WTC11 (cell line): Measurements from ENCODE around the gene P2RX1. TPM values are rescaled to one million over a fixed set of nuclear protein-coding genes. Genes with fewer than 3 reads are reported as not detected.

ENCODE experiments used
- ATAC-seq: fragments of 200-7000 bp; cut with Tn5 transposase; 2 replicates; pipeline ENCODE4 v1.10.0; 2021; ENCODE audit warnings: mild to moderate bottlenecking, moderate library complexity
- CTCF ChIA-PET: fragments of 300-600 bp; sonication (Branson Sonifier 250); formaldehyde crosslinking; loops from one replicate; lab custom pipeline; 2021; ENCODE audit warnings: antibody characterized with exemption; lab: Charles Lee
- POLR2A ChIA-PET: fragments of 350-600 bp; sonication (Branson Sonifier 250); formaldehyde crosslinking; loops from one replicate; lab custom pipeline; 2021; ENCODE audit warnings: antibody characterized with exemption; lab: Charles Lee
- DNase-seq: peaks from one replicate; pipeline ENCODE4 v3.0.0; 2021; ENCODE audit warnings: low spot score
- H3K27ac Mint-ChIP-seq: 2 replicates; pipeline ENCODE4 v1.8.0; 2021; ENCODE audit warnings: mixed read lengths
- H3K27me3 Mint-ChIP-seq: 2 replicates; pipeline ENCODE4 v1.8.0; 2021; ENCODE audit warnings: low read depth, mild to moderate bottlenecking, moderate library complexity, mixed read lengths
- H3K36me3 Mint-ChIP-seq: 2 replicates; pipeline ENCODE4 v1.8.0; 2021; ENCODE audit warnings: mixed read lengths
- H3K4me1 Mint-ChIP-seq: 2 replicates; pipeline ENCODE4 v1.8.0; 2022; ENCODE audit warnings: mixed read lengths
- H3K4me3 Mint-ChIP-seq: 2 replicates; pipeline ENCODE4 v1.8.0; 2021; ENCODE audit warnings: mild to moderate bottlenecking, moderate library complexity, mixed read lengths
- H3K9me3 Mint-ChIP-seq: 2 replicates; pipeline ENCODE4 v1.8.0; 2021; ENCODE audit warnings: mixed read lengths
- ATF1 ChIP-seq: sonication (generic); formaldehyde crosslinking; IDR thresholded peaks from 2 replicates; pipeline ENCODE4 v1.8.1; 2023; ENCODE audit warnings: mild to moderate bottlenecking, moderate library complexity, missing genetic modification reagents
- E2F1 ChIP-seq: sonication (generic); formaldehyde crosslinking; IDR thresholded peaks from 2 replicates; pipeline ENCODE4 v1.8.0; 2022; ENCODE audit warnings: mild to moderate bottlenecking, missing genetic modification reagents
- EMX1 ChIP-seq: fragments of 250-450 bp; sonication (Bioruptor Pico); IDR thresholded peaks from 2 replicates; pipeline ENCODE4 v1.8.0; 2021; ENCODE audit warnings: mild to moderate bottlenecking
- FOXP4 ChIP-seq: sonication (generic); formaldehyde crosslinking; IDR thresholded peaks from 2 replicates; pipeline ENCODE4 v1.8.0; 2022; ENCODE audit warnings: mild to moderate bottlenecking, missing genetic modification reagents
- GABPB1 ChIP-seq: sonication (generic); formaldehyde crosslinking; IDR thresholded peaks from 2 replicates; pipeline ENCODE4 v1.8.1; 2023; ENCODE audit warnings: mild to moderate bottlenecking, missing genetic modification reagents
- JUN ChIP-seq: sonication (generic); formaldehyde crosslinking; IDR thresholded peaks from 2 replicates; pipeline ENCODE4 v1.8.0; 2023; ENCODE audit warnings: mild to moderate bottlenecking, missing genetic modification reagents
- MXD4 ChIP-seq: fragments of 250-450 bp; sonication (Bioruptor Pico); IDR thresholded peaks from 2 replicates; pipeline ENCODE4 v1.8.0; 2021; ENCODE audit warnings: mild to moderate bottlenecking, moderate library complexity, borderline replicate concordance
- MYBL2 ChIP-seq: sonication (generic); formaldehyde crosslinking; IDR thresholded peaks from 2 replicates; pipeline ENCODE4 v1.8.1; 2023; ENCODE audit warnings: mild to moderate bottlenecking, moderate library complexity, missing genetic modification reagents
- NR3C1 ChIP-seq: sonication (generic); formaldehyde crosslinking; conservative IDR thresholded peaks from 2 replicates; pipeline ENCODE4 v1.8.1; 2023; ENCODE audit warnings: low read depth, mild to moderate bottlenecking, missing genetic modification reagents
- SP1 ChIP-seq: sonication (generic); formaldehyde crosslinking; conservative IDR thresholded peaks from 2 replicates; pipeline ENCODE4 v1.8.1; 2022; ENCODE audit warnings: missing genetic modification reagents
- ZNF281 ChIP-seq: sonication (generic); formaldehyde crosslinking; IDR thresholded peaks from 2 replicates; pipeline ENCODE4 v1.8.0; 2023; ENCODE audit warnings: mild to moderate bottlenecking, missing genetic modification reagents
- ZNF317 ChIP-seq: sonication (generic); formaldehyde crosslinking; IDR thresholded peaks from 2 replicates; pipeline ENCODE4 v1.8.1; 2023; ENCODE audit warnings: low read depth, mild to moderate bottlenecking, moderate library complexity, missing genetic modification reagents, borderline replicate concordance
- ZNF396 ChIP-seq: fragments of 250-450 bp; sonication (Bioruptor Pico); IDR thresholded peaks from 2 replicates; pipeline ENCODE4 v1.8.0; 2021; ENCODE audit warnings: mild to moderate bottlenecking, moderate library complexity, borderline replicate concordance
- ZNF425 ChIP-seq: fragments of 250-450 bp; sonication (Bioruptor Pico); conservative IDR thresholded peaks from 2 replicates; pipeline ENCODE4 v1.9.0; 2021; ENCODE audit warnings: mild to moderate bottlenecking
- ZNF671 ChIP-seq: fragments of 250-450 bp; sonication (Bioruptor Pico); IDR thresholded peaks from 2 replicates; pipeline ENCODE4 v1.8.0; 2021; ENCODE audit warnings: mild to moderate bottlenecking
- total RNA-seq: library from RNA; stranded (reverse); gene quantifications from 3 replicates; pipeline ENCODE4 v1.2.3, GENCODE V29; 2021
- TF ChIP-seq, protein P1 (sequence below): sonication (generic); formaldehyde crosslinking; IDR thresholded peaks from 2 replicates; pipeline ENCODE4 v1.8.0; 2022; ENCODE audit warnings: mild to moderate bottlenecking, missing genetic modification reagents

P2RX1 gene
- total RNA-seq, 1 experiment from 2014 or later: 0.07 TPM

GRCh38 chr17:3889325-3890012, 26.8 kb downstream of the P2RX1 start (continued):
- TF ChIP-seq FOXP4 (CRISPR knock-in tag) (no peak), SP1 (CRISPR knock-in tag) (no peak), E2F1 (CRISPR knock-in tag) (no peak), NR3C1 (CRISPR knock-in tag) (no peak), MXD4 (CRISPR knock-in tag) (no peak)
- TF ChIP-seq, all 79 proteins: peak for 0

- DNase-seq (peak; percentile 57), ATAC-seq (no peak; the same call in 1 of the 2 replicates)
- CTCF ChIA-PET: interaction anchor here (1.0 to 2.7 kb wide), 4 partner anchors 15 to 45 kb away, joined by 3 to 7 read pairs (median 4); partner anchors contain the start of gene NCBP3
- Mint-ChIP-seq H3K9me3 (no peaks in the 10 kb centered on the region), H3K27ac (0 out of 2 replicates have a peak overlapping the region, but pooled peaks have one; percentile 27), H3K36me3 (0 out of 2 replicates have a peak, but pooled peaks cover 5% of the 10 kb centered on the region), H3K4me1 (peaks cover 28% of the 10 kb centered on the region), H3K4me3 (no peak overlapping the region), H3K27me3 (peaks cover 5% of the 10 kb centered on the region; the same call in 1 of the 2 replicates)
- POLR2A ChIA-PET: no interaction called here
- TF ChIP-seq ZNF317 (CRISPR knock-in tag): no peak
- TF ChIP-seq FOXP4 (CRISPR knock-in tag): peak; percentile 18; the same call in 1 of the 2 replicates
- no peak for TF ChIP-seq MYBL2 (CRISPR knock-in tag)
- TF ChIP-seq, protein P1, sequence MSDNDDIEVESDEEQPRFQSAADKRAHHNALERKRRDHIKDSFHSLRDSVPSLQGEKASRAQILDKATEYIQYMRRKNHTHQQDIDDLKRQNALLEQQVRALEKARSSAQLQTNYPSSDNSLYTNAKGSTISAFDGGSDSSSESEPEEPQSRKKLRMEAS: peak; percentile 73
Observed at GRCh38 chr17:3888343-3889171, 27.7 kb downstream of the P2RX1 start.

- CTCF ChIA-PET: interaction anchor here (1.0 to 1.5 kb wide), 3 partner anchors 26 to 150 kb away, joined by 3 to 4 read pairs (median 3); partner anchors contain the start of gene NCBP3
- H3K4me3 Mint-ChIP-seq: no peak overlapping the region
- H3K27ac Mint-ChIP-seq: no peak overlapping the region
- POLR2A ChIA-PET: interaction anchor here (0.5 kb wide), 1 partner anchor 731 kb away, joined by 3 read pairs; no protein-coding TSS in a partner anchor
- no peaks in the 10 kb centered on the region for H3K9me3 Mint-ChIP-seq
- H3K4me1 Mint-ChIP-seq: peaks cover 26% of the 10 kb centered on the region
- peaks cover 5% of the 10 kb centered on the region; the same call in 1 of the 2 replicates for H3K27me3 Mint-ChIP-seq
- H3K36me3 Mint-ChIP-seq: 0 out of 2 replicates have a peak, but pooled peaks cover 5% of the 10 kb centered on the region
- DNase-seq (no peak), ATAC-seq (no peak)
- TF ChIP-seq E2F1 (CRISPR knock-in tag) (no peak), ZNF396 (CRISPR knock-in tag) (no peak), ATF1 (CRISPR knock-in tag) (no peak), ZNF425 (CRISPR knock-in tag) (no peak), EMX1 (CRISPR knock-in tag) (no peak), ZNF281 (CRISPR knock-in tag) (no peak), JUN (CRISPR knock-in tag) (no peak), GABPB1 (CRISPR knock-in tag) (no peak), ZNF671 (CRISPR knock-in tag) (no peak)
- TF ChIP-seq, protein P1: no peak
Observed at GRCh38 chr17:3887804-3888203, 28.5 kb downstream of the P2RX1 start.
